H1 (cell line): ENCODE data around the gene UBAP2. TPM values are rescaled to one million over a fixed set of nuclear protein-coding genes. Genes with fewer than 3 reads are reported as not detected.

Experiments
- CTCF ChIA-PET: fragments of 300-600 bp; sonication (Branson Sonifier 250); formaldehyde crosslinking; loops from one replicate; lab custom pipeline; 2021; ENCODE audit not compliant: partially characterized antibody; lab: Charles Lee
- POLR2A ChIA-PET: fragments of 300-600 bp; sonication (Branson Sonifier 250); formaldehyde crosslinking; loops from one replicate; lab custom pipeline; 2021; ENCODE audit warnings: inconsistent platforms; ENCODE audit not compliant: partially characterized antibody; lab: Charles Lee
- DNase-seq, 2 experiments: peaks; one replicate each; pipeline versions ENCODE4 v3.0.0 to v3.0.0-alpha.2; 2010 to 2022; ENCODE audit warnings: low spot score in 2 of 2, low read depth in 1 of 2, mixed read lengths in 1 of 2
- FAIRE-seq: peaks from 2 replicates; lab custom pipeline; 2011; peaks lifted over from hg19 to GRCh38; lab: Jason Lieb, UNC
- H2AFZ ChIP-seq: 2 replicates; pipeline ENCODE4 v1.8.1; 2012; ENCODE audit warnings: low read length, inconsistent platforms
- H2AK5ac ChIP-seq: 2 replicates; pipeline ENCODE4 v1.6.1; 2013; ENCODE audit warnings: low read depth, low read length
- H2BK120ac ChIP-seq: replicated peaks from 2 replicates; pipeline ENCODE3; 2013; ENCODE audit warnings: low read depth, low read length, inconsistent platforms
- H2BK12ac ChIP-seq: 2 replicates; pipeline ENCODE4 v1.6.1; 2013; ENCODE audit warnings: low read depth, low read length
- H2BK15ac ChIP-seq: 2 replicates; pipeline ENCODE4 v1.6.1; 2013; ENCODE audit warnings: low read length
- H2BK20ac ChIP-seq: 2 replicates; pipeline ENCODE4 v1.6.1; 2013; ENCODE audit warnings: low read length
- H2BK5ac ChIP-seq: 2 replicates; pipeline ENCODE4 v1.6.1; 2013; ENCODE audit warnings: low read depth, low read length
- H3K14ac ChIP-seq: 2 replicates; pipeline ENCODE4 v1.6.1; 2013; ENCODE audit warnings: inconsistent platforms; ENCODE audit not compliant: insufficient read length
- H3K18ac ChIP-seq: 2 replicates; pipeline ENCODE4 v1.6.1; 2013; ENCODE audit warnings: low read length; ENCODE audit errors: extremely low read depth
- H3K23ac ChIP-seq: 2 replicates; pipeline ENCODE4 v1.6.1; 2013; ENCODE audit warnings: inconsistent platforms; ENCODE audit not compliant: insufficient read length
- H3K23me2 ChIP-seq: 2 replicates; pipeline ENCODE4 v1.6.1; 2013; ENCODE audit warnings: low read depth, low read length
- H3K27ac ChIP-seq: 2 replicates; pipeline ENCODE4 v1.6.1; 2011; ENCODE audit warnings: low read depth, low read length, inconsistent platforms
- H3K27me3 ChIP-seq, 4 experiments: replicated peaks in 1 of 4; 1 replicate in 1 of 4; 2 replicates in 3 of 4; pipeline versions ENCODE4 v1.6.1 to v1.8.1; 2011 to 2013; ENCODE audit warnings: low read length in 3 of 4, mild to moderate bottlenecking in 3 of 4, inconsistent platforms in 2 of 4, mixed read lengths in 2 of 4, moderate library complexity in 1 of 4; ENCODE audit not compliant: control insufficient read depth in 3 of 4, insufficient read depth in 3 of 4; ENCODE audit errors: extremely low read depth in 1 of 4
- H3K36me3 ChIP-seq, 4 experiments: 2 replicates each; pipeline versions ENCODE4 v1.6.1 to v1.8.1; 2011 to 2013; ENCODE audit warnings: mild to moderate bottlenecking in 4 of 4, low read length in 3 of 4, moderate library complexity in 2 of 4, control low read depth in 1 of 4, inconsistent platforms in 1 of 4; ENCODE audit not compliant: insufficient read depth in 4 of 4, control insufficient read depth in 2 of 4
- H3K4ac ChIP-seq: replicated peaks from 2 replicates; pipeline ENCODE3; 2013; ENCODE audit warnings: low read length, low read depth, mixed read lengths, inconsistent platforms; ENCODE audit not compliant: insufficient read length
- H3K4me1 ChIP-seq, 4 experiments: replicated peaks in 1 of 4; 1 replicate in 1 of 4; 2 replicates in 3 of 4; pipeline versions ENCODE4 v1.6.1 to v1.8.1; 2011 to 2013; ENCODE audit warnings: low read length in 3 of 4, inconsistent platforms in 2 of 4, mixed read lengths in 1 of 4; ENCODE audit not compliant: insufficient read depth in 4 of 4, control insufficient read depth in 3 of 4
- H3K4me2 ChIP-seq, 2 experiments: 2 replicates each; pipeline versions ENCODE4 v1.6.1 to v1.8.1; 2011 to 2013; ENCODE audit warnings: low read depth in 2 of 2, low read length in 2 of 2, control low read depth in 1 of 2, inconsistent platforms in 1 of 2, mild to moderate bottlenecking in 1 of 2; ENCODE audit not compliant: insufficient read depth in 1 of 2
- H3K4me3 ChIP-seq, 4 experiments: fragments of 200-600, 300-600 bp in 1 of 4; sonication (generic), shearing (Covaris generic), sonication (Bioruptor Twin) in 1 of 4; 2 replicates each; pipeline versions ENCODE4 v1.5.1 to v1.8.1; 2011 to 2016; ENCODE audit warnings: low read length in 4 of 4, low read depth in 3 of 4, control low read depth in 2 of 4, inconsistent platforms in 2 of 4, mild to moderate bottlenecking in 2 of 4, mixed read lengths in 1 of 4, moderate library complexity in 1 of 4; ENCODE audit not compliant: insufficient read depth in 2 of 4; ENCODE audit errors: extremely low read depth in 1 of 4
- H3K56ac ChIP-seq: replicated peaks from 2 replicates; pipeline ENCODE3; 2013; ENCODE audit warnings: low read depth, mild to moderate bottlenecking, mixed read lengths, low read length, inconsistent platforms; ENCODE audit not compliant: insufficient read length
- H3K79me1 ChIP-seq: 2 replicates; pipeline ENCODE4 v1.6.1; 2013; ENCODE audit warnings: low read depth, low read length, control low read depth
- H3K79me2 ChIP-seq, 2 experiments: 2 replicates each; pipeline versions ENCODE4 v1.6.1 to v1.8.1; 2012 to 2013; ENCODE audit warnings: low read length in 2 of 2, mild to moderate bottlenecking in 2 of 2, inconsistent platforms in 1 of 2; ENCODE audit not compliant: insufficient read depth in 2 of 2, control insufficient read depth in 1 of 2
- H3K9ac ChIP-seq, 4 experiments: replicated peaks in 1 of 4; 1 replicate in 1 of 4; 2 replicates in 3 of 4; pipeline versions ENCODE4 v1.6.1 to v1.8.1; 2011 to 2013; ENCODE audit warnings: low read depth in 3 of 4, low read length in 3 of 4, control low read depth in 2 of 4, mild to moderate bottlenecking in 2 of 4, moderate library complexity in 2 of 4, inconsistent platforms in 1 of 4; ENCODE audit errors: extremely low read depth in 1 of 4
- H3K9me3 ChIP-seq, 2 experiments: 2 replicates each; pipeline versions ENCODE4 v1.6.1 to v1.8.1; 2012 to 2013; ENCODE audit warnings: mild to moderate bottlenecking in 2 of 2, moderate library complexity in 2 of 2, control low read depth in 1 of 2, inconsistent platforms in 1 of 2, low read depth in 1 of 2, low read length in 1 of 2, mixed read lengths in 1 of 2; ENCODE audit not compliant: insufficient read depth in 2 of 2
- H4K20me1 ChIP-seq, 2 experiments: replicated peaks in 1 of 2; 2 replicates each; pipeline versions ENCODE3 to v1.8.1; 2011 to 2013; ENCODE audit warnings: inconsistent platforms in 2 of 2, low read length in 2 of 2, mild to moderate bottlenecking in 1 of 2; ENCODE audit not compliant: insufficient read depth in 2 of 2, control insufficient read depth in 1 of 2
- H4K5ac ChIP-seq: 2 replicates; pipeline ENCODE4 v1.6.1; 2013; ENCODE audit warnings: low read length, low read depth, mixed read lengths, inconsistent platforms; ENCODE audit not compliant: insufficient read length
- H4K8ac ChIP-seq: 2 replicates; pipeline ENCODE4 v1.8.0; 2013; ENCODE audit warnings: mild to moderate bottlenecking, moderate library complexity, low read length, inconsistent platforms; ENCODE audit not compliant: insufficient read depth; ENCODE audit errors: extremely low read depth
- H4K91ac ChIP-seq: replicated peaks from 2 replicates; pipeline ENCODE3; 2013; ENCODE audit warnings: low read length, mixed read lengths, inconsistent platforms; ENCODE audit not compliant: insufficient read length
- ASH2L ChIP-seq: fragments of 200-600, 300-600 bp; sonication (generic); IDR thresholded peaks from one replicate; pipeline ENCODE4 v1.7.1; 2017; ENCODE audit warnings: low read length
- BACH1 ChIP-seq: IDR thresholded peaks from 2 replicates; pipeline ENCODE4 v1.6.1; 2012; ENCODE audit warnings: low read length, improper control_type of control experiment
- CREB1 ChIP-seq: IDR thresholded peaks from 2 replicates; pipeline ENCODE4 v1.6.1; 2012; ENCODE audit warnings: inconsistent platforms
- EGR1 ChIP-seq: IDR thresholded peaks from 2 replicates; pipeline ENCODE4 v1.6.1; 2011; ENCODE audit warnings: low read depth, low read length, borderline replicate concordance
- RAD21 ChIP-seq, 2 experiments: IDR thresholded peaks in 1 of 2; conservative IDR thresholded peaks in 1 of 2; 2 replicates each; pipeline ENCODE4 v1.6.1; 2011; ENCODE audit warnings: low read depth in 2 of 2, low read length in 2 of 2, improper control_type of control experiment in 1 of 2, inconsistent platforms in 1 of 2, mild to moderate bottlenecking in 1 of 2, moderate library complexity in 1 of 2
- RXRA ChIP-seq: IDR thresholded peaks from 2 replicates; pipeline ENCODE4 v1.6.1; 2011; ENCODE audit warnings: low read depth, mild to moderate bottlenecking, low read length, moderate library complexity; ENCODE audit not compliant: insufficient read depth
- SIN3A ChIP-seq, 2 experiments: IDR thresholded peaks in 1 of 2; conservative IDR thresholded peaks in 1 of 2; 2 replicates each; pipeline ENCODE4 v1.6.1; 2011 to 2012; ENCODE audit warnings: low read length in 2 of 2, improper control_type of control experiment in 1 of 2, low read depth in 1 of 2, mild to moderate bottlenecking in 1 of 2
- TEAD4 ChIP-seq: IDR thresholded peaks from 2 replicates; pipeline ENCODE4 v1.6.1; 2012; ENCODE audit warnings: low read depth, low read length, inconsistent platforms, mixed read lengths
- WGBS, 2 experiments: shearing (Covaris generic) in 1 of 2; methylation state at CpG; one replicate each; pipeline versions ENCODE4 v1.1.6 to v1.1.7; 2013 to 2015; ENCODE audit warnings: low lambda C conversion rate in 2 of 2, mixed read lengths in 2 of 2, inconsistent platforms in 1 of 2, low coverage in 1 of 2, missing lambda C conversion rate in 1 of 2; ENCODE audit not compliant: insufficient replicate concordance in 2 of 2, insufficient coverage in 1 of 2, insufficient read length in 1 of 2; ENCODE audit errors: extremely low coverage in 1 of 2, missing lambda C conversion rate in 1 of 2; 5-methylcytosine and 5-hydroxymethylcytosine counted together
- polyA plus RNA-seq, 7 experiments: library from polyadenylated mRNA; depleted of rRNA in 3 of 7; stranded (reverse) in 5 of 7; unstranded in 2 of 7; fragments of >200 nt in 5 of 7; fragments of 200-250 nt in 2 of 7; gene quantifications; 1 replicate in 5 of 7; 2 replicates in 1 of 7; 4 replicates in 1 of 7; pipeline versions ENCODE4 v1.2.1 to v1.2.3, GENCODE V29; 2011 to 2013; ENCODE audit warnings: missing spikeins in 2 of 7, mixed read lengths in 2 of 7
- total RNA-seq: library from RNA; stranded (reverse); fragmentation: NEBNext Ultra II Directional; extraction: Animal tissue kit (Norgen Biotek cat#: 25700); gene quantifications from 2 replicates; pipeline ENCODE4 v1.2.1, GENCODE V29; 2021

Gene UBAP2
- total and polyA plus RNA-seq, 2 of the 8 experiments (the other 6 are each of a cell fraction or from before 2014, with no cell fraction given): 75.0 to 81.4 TPM

DNA sequence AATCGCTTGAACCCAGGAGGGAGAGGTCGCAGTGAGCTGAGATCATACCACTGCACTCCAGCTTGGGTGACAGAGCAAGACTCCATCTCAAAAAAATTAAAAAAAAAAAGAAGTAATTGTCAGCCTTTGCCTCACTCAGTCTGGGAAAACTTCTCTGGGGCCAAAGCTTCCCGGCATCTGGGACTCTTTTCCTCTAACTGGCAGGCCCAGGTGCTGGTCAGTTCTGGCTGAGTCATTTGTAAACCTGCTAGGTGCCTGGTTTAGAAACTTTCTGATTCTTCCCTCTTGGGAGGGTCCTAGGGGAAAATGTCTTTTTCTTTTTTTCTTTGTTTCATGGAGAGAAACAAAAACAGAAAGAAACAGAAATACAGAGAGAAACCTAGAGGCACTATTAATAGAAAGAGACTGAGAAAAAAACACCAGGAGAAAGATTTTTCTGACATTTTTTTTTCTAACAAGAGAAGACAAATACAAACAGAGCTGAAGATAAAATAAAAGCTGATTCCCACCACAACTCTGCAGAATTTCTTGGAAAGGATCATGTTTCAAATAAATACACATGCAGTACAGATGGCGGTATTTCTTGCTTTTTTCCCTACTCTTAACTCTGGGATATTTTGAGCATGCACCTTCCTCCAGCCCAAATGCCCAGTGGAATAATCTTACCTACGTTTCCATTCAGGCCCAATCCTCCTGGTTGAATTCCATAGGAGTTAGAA lies 22.1 kb upstream of the UBAP2 start:
- no peak overlapping the region for H3K9ac ChIP-seq
- H4K20me1 ChIP-seq: no peaks in the 10 kb centered on the region
- WGBS, 2 experiments: 86% methylated on average over 5 of the region's 5 CpGs; no CpG with 5 or more reads in 1 of the 2 experiments
- no peak overlapping the region for H3K4me3 ChIP-seq
- no peak overlapping the region for H2BK15ac ChIP-seq
- H2BK20ac ChIP-seq: no peak overlapping the region
- H3K4me1 ChIP-seq: peaks cover 0 to 11% (median 5%) of the 10 kb centered on the region in 4 experiments; a peak in 5 of 7 replicates
- H3K27me3 ChIP-seq: no peaks in the 10 kb centered on the region
- CTCF ChIA-PET: interaction anchor here (0.7 to 1.4 kb wide), 4 partner anchors 10 to 145 kb away, joined by 3 to 4 read pairs (median 3); no protein-coding TSS in a partner anchor
- no peaks in the 10 kb centered on the region for H3K23me2 ChIP-seq
- H3K79me1 ChIP-seq: no peaks in the 10 kb centered on the region
- POLR2A ChIA-PET: interaction anchor here (5.1 kb wide), 1 partner anchor 21 kb away, joined by 24 read pairs; the partner anchor contains the start of gene UBAP2
- H3K14ac ChIP-seq: no peak overlapping the region
- H3K4ac ChIP-seq: no peak overlapping the region
- TF ChIP-seq RAD21 (IDR thresholded peaks at IDR 0.05 in 1 of 2, conservative IDR thresholded peaks at IDR 0.05 in 1 of 2; ENCODE audit: low read depth in 2 of 2, low read length in 2 of 2) (no peak), SIN3A (conservative IDR thresholded peaks at IDR 0.05 in 1 of 2, IDR thresholded peaks at IDR 0.05 in 1 of 2; ENCODE audit: low read depth in 1 of 2, low read length in 2 of 2) (no peak), ASH2L (no peak), TEAD4 (no peak), CREB1 (no peak), BACH1 (no peak), RXRA (no peak), EGR1 (no peak)
- TF ChIP-seq, all 59 proteins: peak for 0
- H3K27ac ChIP-seq: no peak overlapping the region
- H3K23ac ChIP-seq: no peak overlapping the region
- no peak overlapping the region for H4K91ac ChIP-seq
- no peak overlapping the region for H4K8ac ChIP-seq
- H3K79me2 ChIP-seq: no peaks in the 10 kb centered on the region
- no peak overlapping the region for H3K56ac ChIP-seq
- FAIRE-seq (no peak), DNase-seq (no peak)
- H2AK5ac ChIP-seq: no peak overlapping the region
- H2AFZ ChIP-seq: no peak overlapping the region
- H2BK5ac ChIP-seq: no peak overlapping the region
- no peak overlapping the region for H2BK120ac ChIP-seq
- no peaks in the 10 kb centered on the region for H3K36me3 ChIP-seq
- H2BK12ac ChIP-seq: no peak overlapping the region
- H3K4me2 ChIP-seq: no peak overlapping the region
- no peaks in the 10 kb centered on the region for H3K9me3 ChIP-seq
- H4K5ac ChIP-seq: no peak overlapping the region
- no peak overlapping the region for H3K18ac ChIP-seq
